GM12878 (cell line): ENCODE measurements around the gene CANX. TPM values are rescaled to one million over a fixed set of nuclear protein-coding genes. Genes with fewer than 3 reads are reported as not detected.
A peak's percentile ranks its signal among the peaks of the same experiment; 100 is the strongest.

Experiments used
- ATAC-seq: fragments of 200-7000 bp; cut with Tn5 transposase; 3 replicates; pipeline ENCODE4 v1.9.1; 2020; ENCODE audit warnings: mild to moderate bottlenecking, moderate library complexity
- BruUV-seq: library from RNA; stranded (reverse); fragments of 400-500 nt; replicated peaks from 2 replicates; lab custom pipeline; 2021; lab: Mats Ljungman, UMichigan
- CTCF ChIA-PET: fragments of 300-600 bp; sonication (Branson Sonifier 250); formaldehyde crosslinking; extraction: SDS; loops from one replicate; lab custom pipeline; 2021; ENCODE audit warnings: inconsistent platforms; lab: Yijun Ruan, JAX
- POLR2A ChIA-PET: fragments of 350-600 bp; formaldehyde crosslinking; extraction: SDS; loops from one replicate; lab custom pipeline; 2021; ENCODE audit warnings: inconsistent platforms; lab: Charles Lee
- RAD21 ChIA-PET: fragments of 300-600 bp; sonication (Branson Sonifier 250); formaldehyde crosslinking; loops from one replicate; lab custom pipeline; 2023; ENCODE audit warnings: antibody characterized with exemption; ENCODE audit not compliant: unreplicated experiment; lab: Charles Lee
- SMC1A ChIA-PET: fragments of 300-600 bp; sonication (Branson Sonifier 250); formaldehyde crosslinking; loops from one replicate; lab custom pipeline; 2023; ENCODE audit not compliant: unreplicated experiment, uncharacterized antibody; lab: Charles Lee
- DNase-seq: peaks from one replicate; pipeline ENCODE4 v3.0.0-alpha.2; 2011; ENCODE audit warnings: low read depth, low spot score
- FAIRE-seq: peaks from 3 replicates; lab custom pipeline; 2011; peaks lifted over from hg19 to GRCh38; lab: Jason Lieb, UNC
- H2AFZ ChIP-seq: 2 replicates; pipeline ENCODE4 v1.6.0; 2011; ENCODE audit warnings: low read depth, low read length, control low read depth; ENCODE audit not compliant: control insufficient read depth
- H3K27ac ChIP-seq: 2 replicates; pipeline ENCODE4 v1.5.1; 2011; ENCODE audit warnings: control low read depth; ENCODE audit not compliant: control insufficient read depth, insufficient read depth
- H3K27me3 ChIP-seq, 2 experiments: replicated peaks in 1 of 2; 2 replicates each; pipeline versions ENCODE4 v1.6.0 to v1.6.1; 2011; ENCODE audit warnings: low read length in 1 of 2; ENCODE audit not compliant: control insufficient read depth in 2 of 2, insufficient read depth in 2 of 2
- H3K36me3 ChIP-seq, 2 experiments: 2 replicates each; pipeline ENCODE4 v1.5.1; 2011; ENCODE audit warnings: low read length in 1 of 2; ENCODE audit not compliant: control insufficient read depth in 2 of 2, insufficient read depth in 2 of 2
- H3K4me1 ChIP-seq: 2 replicates; pipeline ENCODE4 v1.6.1; 2011; ENCODE audit warnings: mild to moderate bottlenecking, low read length, moderate library complexity, mixed read lengths; ENCODE audit not compliant: control insufficient read depth, insufficient read depth
- H3K4me2 ChIP-seq: 2 replicates; pipeline ENCODE4 v1.6.0; 2011; ENCODE audit warnings: control low read depth; ENCODE audit not compliant: control insufficient read depth, insufficient read depth
- H3K4me3 ChIP-seq: fragments of 200-600 bp; sonication (generic); 2 replicates; pipeline ENCODE4 v1.5.1; 2016
- H3K79me2 ChIP-seq: 2 replicates; pipeline ENCODE4 v1.6.0; 2011; ENCODE audit warnings: low read length; ENCODE audit not compliant: control insufficient read depth, insufficient read depth
- H3K9ac ChIP-seq: 2 replicates; pipeline ENCODE4 v1.8.0; 2011; ENCODE audit warnings: low read length, control low read depth, mixed read lengths; ENCODE audit not compliant: control insufficient read depth, insufficient read depth
- H3K9me3 ChIP-seq: replicated peaks from 3 replicates; pipeline ENCODE4 v1.5.1; 2011; ENCODE audit warnings: mild to moderate bottlenecking, low read length; ENCODE audit not compliant: control insufficient read depth, insufficient read depth
- H4K20me1 ChIP-seq: 2 replicates; pipeline ENCODE4 v1.6.0; 2011; ENCODE audit not compliant: control insufficient read depth, insufficient read depth
- CBX3 ChIP-seq: fragments of 200-600 bp; sonication (generic); IDR thresholded peaks from 2 replicates; pipeline ENCODE4 v1.6.1; 2016; ENCODE audit warnings: low read depth, borderline replicate concordance
- EGR1 ChIP-seq, 2 experiments: IDR thresholded peaks; 1 replicate in 1 of 2; 2 replicates in 1 of 2; pipeline ENCODE4 v1.6.1; 2011 to 2012; ENCODE audit warnings: low read depth in 2 of 2, low read length in 2 of 2, borderline replicate concordance in 1 of 2, mild to moderate bottlenecking in 1 of 2, moderate library complexity in 1 of 2
- FOXK2 ChIP-seq: fragments of 450-650 bp; IDR thresholded peaks from 2 replicates; pipeline ENCODE4 v1.6.1; 2017; ENCODE audit warnings: mild to moderate bottlenecking, moderate library complexity
- HDGF ChIP-seq: fragments of 450-650 bp; IDR thresholded peaks from 2 replicates; pipeline ENCODE4 v1.6.1; 2016; ENCODE audit warnings: antibody characterized with exemption
- IKZF1 ChIP-seq: fragments of 450-650 bp; conservative IDR thresholded peaks from 2 replicates; pipeline ENCODE4 v1.6.1; 2017; ENCODE audit warnings: antibody characterized with exemption, mild to moderate bottlenecking
- JUND ChIP-seq: IDR thresholded peaks from 2 replicates; pipeline ENCODE4 v1.6.1; 2012; ENCODE audit warnings: low read depth, mild to moderate bottlenecking, low read length, improper control_type of control experiment, moderate library complexity
- LARP7 ChIP-seq: fragments of 450-650 bp; IDR thresholded peaks from 2 replicates; pipeline ENCODE4 v1.6.1; 2017; ENCODE audit warnings: mild to moderate bottlenecking
- MAX ChIP-seq: IDR thresholded peaks from 2 replicates; pipeline ENCODE4 v1.6.1; 2012; ENCODE audit warnings: low read depth, low read length, improper control_type of control experiment
- NFYA ChIP-seq: IDR thresholded peaks from 2 replicates; pipeline ENCODE4 v1.6.1; 2011; ENCODE audit warnings: low read depth, mild to moderate bottlenecking, low read length, improper control_type of control experiment, borderline replicate concordance
- PAX5 ChIP-seq: IDR thresholded peaks from 2 replicates; pipeline ENCODE4 v1.6.1; 2011; ENCODE audit warnings: low read depth, low read length, borderline replicate concordance
- PKNOX1 ChIP-seq: fragments of 450-650 bp; IDR thresholded peaks from 2 replicates; pipeline ENCODE4 v1.6.1; 2016; ENCODE audit warnings: mild to moderate bottlenecking
- SPI1 ChIP-seq: IDR thresholded peaks from 2 replicates; pipeline ENCODE4 v1.6.1; 2011; ENCODE audit warnings: low read depth, mild to moderate bottlenecking, low read length, moderate library complexity, borderline replicate concordance; ENCODE audit not compliant: insufficient read depth
- STAT3 ChIP-seq: IDR thresholded peaks from 2 replicates; pipeline ENCODE4 v1.6.1; 2011; ENCODE audit warnings: low read depth, low read length, improper control_type of control experiment
- TCF3 ChIP-seq: IDR thresholded peaks from 2 replicates; pipeline ENCODE4 v1.6.1; 2012; ENCODE audit warnings: low read depth, mild to moderate bottlenecking, low read length, borderline replicate concordance; ENCODE audit not compliant: insufficient read depth
- ZNF384 ChIP-seq: IDR thresholded peaks from 2 replicates; pipeline ENCODE4 v1.6.1; 2012; ENCODE audit warnings: low read depth, mild to moderate bottlenecking, low read length, improper control_type of control experiment, borderline replicate concordance
- ZZZ3 ChIP-seq: IDR thresholded peaks from 2 replicates; pipeline ENCODE4 v1.6.1; 2011; ENCODE audit warnings: low read depth; ENCODE audit not compliant: control insufficient read depth, insufficient read length
- WGBS: methylation state at CpG from one replicate; pipeline ENCODE4 v1.1.6; 2016; ENCODE audit warnings: low lambda C conversion rate; ENCODE audit not compliant: insufficient replicate concordance, insufficient coverage; ENCODE audit errors: missing lambda C conversion rate; 5-methylcytosine and 5-hydroxymethylcytosine counted together
- in situ Hi-C: fragments of 300-500 bp; cut with MboI; formaldehyde crosslinking; loops from 9 replicates; pipeline ENCODE4 v1.14.3; 2018; ENCODE audit warnings: mixed read lengths
- intact Hi-C: fragments of 100-400 bp; cut with micrococcal nuclease; formaldehyde crosslinking; loops from one replicate; pipeline ENCODE4 v1.14.2; 2022; ENCODE audit not compliant: unreplicated experiment
- polyA plus RNA-seq, 11 experiments: library from polyadenylated mRNA; depleted of rRNA in 4 of 11; unstranded in 6 of 11; stranded (reverse) in 5 of 11; fragments of >200 nt; fragmentation: Nextera tagmentation in 4 of 11; fragmentation: Illumina TruSeq in 1 of 11; extraction: Ambion mirVana in 4 of 11; extraction: Trizol in 1 of 11; gene quantifications; 1 replicate in 1 of 11; 2 replicates in 10 of 11; pipeline versions ENCODE4 v1.2.1 to v1.2.3, GENCODE V29; 2011 to 2016; ENCODE audit warnings: inconsistent platforms in 2 of 11, missing spikeins in 2 of 11, low read depth in 1 of 11
- total RNA-seq, 4 experiments: library from RNA; depleted of rRNA in 3 of 4; stranded (reverse); fragments of >200 nt in 3 of 4; fragmentation: Illumina TruSeq in 1 of 4; extraction: Trizol in 1 of 4; gene quantifications; 2 replicates each; pipeline versions ENCODE4 v1.2.1 to v1.2.3, GENCODE V29; 2013 to 2021

Gene CANX
- total and polyA plus RNA-seq, 10 of the 15 experiments (the other 5 are each of a cell fraction or from before 2014, with no cell fraction given): 78.2 to 602 (median 412) TPM

- Histone ChIP-seq H2AFZ (no peak overlapping the region), H3K4me1 (peaks cover 14% of the 10 kb centered on the region), H3K9ac (no peak overlapping the region), H3K9me3 (no peaks in the 10 kb centered on the region), H3K4me3 (no peak overlapping the region), H3K4me2 (peak overlapping the region; percentile 46), H3K27me3 (no peaks in the 10 kb centered on the region), H4K20me1 (no peaks in the 10 kb centered on the region), H3K36me3 (no peaks in the 10 kb centered on the region; a peak in 1 of 4 replicates), H3K79me2 (peaks cover 32% of the 10 kb centered on the region), H3K27ac (peak overlapping the region; percentile 97; the same call in 1 of the 2 replicates)
- ChIA-PET SMC1A (interaction anchor here (1.1 to 3.0 kb wide), 3 partner anchors 12 to 17 kb away, joined by 3 to 15 read pairs (median 4); partner anchors contain the start of gene CBY3), POLR2A (interaction anchor here (0.6 to 2.1 kb wide), 8 partner anchors 7 to 1183 kb away, joined by 3 to 14 read pairs (median 4); partner anchors contain the start of genes MAML1 and RUFY1), RAD21 (interaction anchor here (1.6 to 2.0 kb wide), 2 partner anchors 17 to 36 kb away, joined by 4 to 11 read pairs; partner anchors contain the start of gene MAML1), CTCF (interaction anchor here (2.4 kb wide), 1 partner anchor 17 kb away, joined by 24 read pairs; the partner anchor contains the start of gene CBY3)
- WGBS: 81% methylated on average over 3 of the region's 3 CpGs
- in situ Hi-C loops: no loop called here
- TF ChIP-seq SPI1 (peak; percentile 56; the same call in 1 of the 2 replicates), CBX3 (no peak), FOXK2 (0 out of 2 replicates have a peak, but pooled peaks have one; percentile 26), HDGF (no peak)
- no TSS peak for BruUV-seq
- FAIRE-seq: no peak
- no peak for DNase-seq
- intact Hi-C loops: no loop called here
- no peak for ATAC-seq
These were observed 2.2 kb upstream of the CANX start for GRCh38 chr5:179696603-179697002.

- Histone ChIP-seq H3K79me2 (peaks cover 37% of the 10 kb centered on the region), H3K4me1 (peaks cover 14% of the 10 kb centered on the region), H3K27ac (peak overlapping the region; percentile 97), H3K4me2 (peak overlapping the region; percentile 46), H3K4me3 (peak overlapping the region; percentile 72; the same call in 1 of the 2 replicates), H3K27me3 (no peaks in the 10 kb centered on the region), H3K9ac (peak overlapping the region; percentile 96; the same call in 1 of the 2 replicates), H3K36me3 (no peaks in the 10 kb centered on the region; a peak in 1 of 4 replicates), H2AFZ (no peak overlapping the region), H3K9me3 (no peaks in the 10 kb centered on the region), H4K20me1 (no peaks in the 10 kb centered on the region)
- 97% methylated on average over 2 of the region's 2 CpGs for WGBS
- ChIA-PET CTCF (interaction anchor here (2.4 kb wide), 1 partner anchor 17 kb away, joined by 24 read pairs; the partner anchor contains the start of gene CBY3), RAD21 (interaction anchor here (1.6 to 2.0 kb wide), 2 partner anchors 18 to 35 kb away, joined by 4 to 11 read pairs; partner anchors contain the start of gene MAML1), SMC1A (interaction anchor here (1.0 to 3.0 kb wide), 5 partner anchors 12 to 73 kb away, joined by 3 to 15 read pairs (median 3); partner anchors contain the start of genes CBY3 and HNRNPH1), POLR2A (interaction anchor here (0.8 to 2.1 kb wide), 9 partner anchors 8 to 146 kb away, joined by 3 to 14 read pairs (median 4); partner anchors contain the start of genes MAML1 and RUFY1)
- DNase-seq (no peak), ATAC-seq (no peak), FAIRE-seq (no peak)
- in situ Hi-C loops: no loop called here
- intact Hi-C loops: no loop called here
- no TSS peak for BruUV-seq
- TF ChIP-seq PKNOX1: no peak
- TF ChIP-seq MAX: no peak
- no peak for TF ChIP-seq JUND
- no peak for TF ChIP-seq IKZF1
- TF ChIP-seq LARP7: no peak
- TF ChIP-seq TCF3: no peak
- no peak for TF ChIP-seq NFYA
- TF ChIP-seq ZNF384: no peak
- TF ChIP-seq STAT3: no peak
- TF ChIP-seq ZZZ3: no peak
- no peak for TF ChIP-seq PAX5
- no peak for TF ChIP-seq EGR1 (IDR thresholded peaks at IDR 0.05; ENCODE audit: borderline replicate concordance in 1 of 2, low read depth in 2 of 2, low read length in 2 of 2)
These were observed 1.7 kb upstream of the CANX start for GRCh38 chr5:179697108-179697507.
